Mesenchymal stem cell (in vitro differentiated cells and primary cell): ENCODE measurements around the gene CPNE1.

Experiments used
- DNase-seq: peaks from one replicate; pipeline ENCODE4 v3.0.0-alpha.2; 2013
- H2AFZ ChIP-seq: one replicate; pipeline ENCODE4 v1.6.1; 2013; ENCODE audit warnings: low read depth, mild to moderate bottlenecking, control low read depth, inconsistent platforms, low read length, moderate library complexity
- H2AK5ac ChIP-seq: 2 replicates; pipeline ENCODE4 v1.6.1; 2013; ENCODE audit warnings: low read length, moderate library complexity, mild to moderate bottlenecking, inconsistent platforms; ENCODE audit not compliant: severe bottlenecking
- H2BK120ac ChIP-seq: one replicate; pipeline ENCODE4 v1.6.1; 2013; ENCODE audit warnings: low read depth, mild to moderate bottlenecking, inconsistent platforms, low read length, moderate library complexity
- H2BK12ac ChIP-seq, 2 experiments: one replicate each; pipeline ENCODE4 v1.6.1; 2013; ENCODE audit warnings: inconsistent platforms in 2 of 2, low read length in 2 of 2, mild to moderate bottlenecking in 2 of 2, moderate library complexity in 2 of 2, control low read depth in 1 of 2
- H2BK15ac ChIP-seq: one replicate; pipeline ENCODE4 v1.6.1; 2013; ENCODE audit warnings: mild to moderate bottlenecking, low read depth, inconsistent platforms; ENCODE audit not compliant: poor library complexity, severe bottlenecking
- H2BK5ac ChIP-seq: 2 replicates; pipeline ENCODE4 v1.6.1; 2013; ENCODE audit warnings: low read depth, mild to moderate bottlenecking, low read length, control low read depth, inconsistent platforms; ENCODE audit not compliant: poor library complexity, severe bottlenecking
- H3K14ac ChIP-seq, 2 experiments: one replicate each; pipeline ENCODE4 v1.6.1; 2013; ENCODE audit warnings: inconsistent platforms in 2 of 2, low read length in 2 of 2, control low read depth in 1 of 2, mild to moderate bottlenecking in 1 of 2, moderate library complexity in 1 of 2
- H3K18ac ChIP-seq, 2 experiments: one replicate each; pipeline ENCODE4 v1.6.1; 2013; ENCODE audit warnings: inconsistent platforms in 2 of 2, low read length in 2 of 2, control low read depth in 1 of 2, low read depth in 1 of 2, mild to moderate bottlenecking in 1 of 2
- H3K23ac ChIP-seq, 2 experiments: one replicate each; pipeline ENCODE4 v1.6.1; 2013; ENCODE audit warnings: inconsistent platforms in 2 of 2, low read length in 2 of 2, mild to moderate bottlenecking in 2 of 2, moderate library complexity in 2 of 2, control low read depth in 1 of 2
- H3K27ac ChIP-seq: 2 replicates; pipeline ENCODE4 v1.5.1; 2013; ENCODE audit warnings: mild to moderate bottlenecking, moderate library complexity, low read length, control low read depth, inconsistent platforms; ENCODE audit not compliant: poor library complexity, severe bottlenecking
- H3K27me3 ChIP-seq, 2 experiments: 2 replicates each; pipeline versions ENCODE4 v1.6.1 to v1.7.0; 2013; ENCODE audit warnings: low read length in 2 of 2, mild to moderate bottlenecking in 2 of 2, moderate library complexity in 2 of 2, control low read depth in 1 of 2, inconsistent platforms in 1 of 2; ENCODE audit not compliant: control insufficient read depth in 1 of 2, insufficient read depth in 1 of 2
- H3K36me3 ChIP-seq, 2 experiments: 2 replicates each; pipeline versions ENCODE4 v1.6.1 to v1.7.0; 2013; ENCODE audit warnings: low read length in 2 of 2, control low read depth in 1 of 2, inconsistent platforms in 1 of 2, low read depth in 1 of 2, mild to moderate bottlenecking in 1 of 2; ENCODE audit not compliant: insufficient read depth in 2 of 2, control insufficient read depth in 1 of 2
- H3K4ac ChIP-seq, 2 experiments: one replicate each; pipeline ENCODE4 v1.6.1; 2013; ENCODE audit warnings: inconsistent platforms in 2 of 2, low read length in 2 of 2, mild to moderate bottlenecking in 2 of 2, moderate library complexity in 2 of 2, control low read depth in 1 of 2, low read depth in 1 of 2
- H3K4me1 ChIP-seq: 2 replicates; pipeline ENCODE4 v1.6.1; 2013; ENCODE audit warnings: low read depth, low read length, control low read depth; ENCODE audit not compliant: control insufficient read depth, insufficient read depth
- H3K4me2 ChIP-seq: 2 replicates; pipeline ENCODE4 v1.6.1; 2013; ENCODE audit warnings: low read length, mild to moderate bottlenecking, inconsistent platforms; ENCODE audit not compliant: poor library complexity, severe bottlenecking
- H3K4me3 ChIP-seq, 2 experiments: 2 replicates each; pipeline versions ENCODE4 v1.5.1 to v1.7.0; 2013; ENCODE audit warnings: low read length in 2 of 2, mild to moderate bottlenecking in 2 of 2, control low read depth in 1 of 2, low read depth in 1 of 2; ENCODE audit not compliant: insufficient read depth in 1 of 2
- H3K79me1 ChIP-seq: replicated peaks from 2 replicates; pipeline ENCODE4 v1.6.1; 2013; ENCODE audit warnings: mild to moderate bottlenecking, control low read depth, low read length, inconsistent platforms; ENCODE audit not compliant: poor library complexity, severe bottlenecking
- H3K9ac ChIP-seq: 2 replicates; pipeline ENCODE4 v1.7.0; 2013; ENCODE audit warnings: mild to moderate bottlenecking, low read length, moderate library complexity
- H3K9me3 ChIP-seq: 2 replicates; pipeline ENCODE4 v1.7.0; 2013; ENCODE audit warnings: mild to moderate bottlenecking, low read length; ENCODE audit not compliant: control insufficient read depth
- H4K8ac ChIP-seq: one replicate; pipeline ENCODE4 v1.6.1; 2013; ENCODE audit warnings: inconsistent platforms, mild to moderate bottlenecking, low read length, moderate library complexity
- H4K91ac ChIP-seq: one replicate; pipeline ENCODE4 v1.6.1; 2013; ENCODE audit warnings: mild to moderate bottlenecking, low read length, inconsistent platforms
- WGBS: methylation state at CpG from one replicate; pipeline ENCODE4 v1.1.7; 2013; ENCODE audit warnings: mixed read lengths; 5-methylcytosine and 5-hydroxymethylcytosine counted together

The CPNE1 gene

DNA sequence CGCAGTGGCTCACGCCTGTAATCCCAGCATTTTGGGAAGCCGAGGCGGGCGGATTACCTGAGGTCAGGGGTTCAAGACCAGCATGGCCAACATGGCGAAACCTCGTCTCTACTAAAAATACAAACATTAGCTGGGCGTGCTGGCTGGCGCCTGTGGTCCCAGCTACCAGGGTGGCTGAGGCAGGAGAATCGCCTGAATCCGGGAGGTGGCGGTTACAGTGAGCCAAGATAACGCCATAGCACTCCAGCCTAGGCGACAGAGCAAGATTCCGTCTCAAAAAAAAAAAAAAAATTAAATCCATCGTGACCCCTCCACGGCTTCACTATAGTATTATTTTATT is 1.2 kb upstream of the CPNE1 start:
- no peak overlapping the region for H3K4me2 ChIP-seq
- no peak overlapping the region for H2AFZ ChIP-seq
- no peak overlapping the region for H4K8ac ChIP-seq
- H3K4me3 ChIP-seq, result no peak overlapping the region
- H2BK15ac ChIP-seq, result no peak overlapping the region
- H3K27ac ChIP-seq, result no peak overlapping the region
- peaks cover 2% of the 10 kb centered on the region for H3K79me1 ChIP-seq
- H2AK5ac ChIP-seq, result no peak overlapping the region
- no peak overlapping the region for H3K9ac ChIP-seq
- no peak overlapping the region for H2BK120ac ChIP-seq
- no peak overlapping the region for H2BK5ac ChIP-seq
- H3K23ac ChIP-seq, result no peak overlapping the region
- H3K27me3 ChIP-seq, result no peaks in the 10 kb centered on the region
- H3K4me1 ChIP-seq, result no peaks in the 10 kb centered on the region
- H3K36me3 ChIP-seq, result peaks cover 16 to 29% of the 10 kb centered on the region in 2 experiments
- H3K14ac ChIP-seq, result no peak overlapping the region
- 97% methylated on average over 13 of the region's 17 CpGs for WGBS
- H3K9me3 ChIP-seq, result no peaks in the 10 kb centered on the region
- DNase-seq, result no peak
- H3K4ac ChIP-seq, result no peak overlapping the region
- no peak overlapping the region for H3K18ac ChIP-seq
- H2BK12ac ChIP-seq, result no peak overlapping the region
- H4K91ac ChIP-seq, result no peak overlapping the region

DNA sequence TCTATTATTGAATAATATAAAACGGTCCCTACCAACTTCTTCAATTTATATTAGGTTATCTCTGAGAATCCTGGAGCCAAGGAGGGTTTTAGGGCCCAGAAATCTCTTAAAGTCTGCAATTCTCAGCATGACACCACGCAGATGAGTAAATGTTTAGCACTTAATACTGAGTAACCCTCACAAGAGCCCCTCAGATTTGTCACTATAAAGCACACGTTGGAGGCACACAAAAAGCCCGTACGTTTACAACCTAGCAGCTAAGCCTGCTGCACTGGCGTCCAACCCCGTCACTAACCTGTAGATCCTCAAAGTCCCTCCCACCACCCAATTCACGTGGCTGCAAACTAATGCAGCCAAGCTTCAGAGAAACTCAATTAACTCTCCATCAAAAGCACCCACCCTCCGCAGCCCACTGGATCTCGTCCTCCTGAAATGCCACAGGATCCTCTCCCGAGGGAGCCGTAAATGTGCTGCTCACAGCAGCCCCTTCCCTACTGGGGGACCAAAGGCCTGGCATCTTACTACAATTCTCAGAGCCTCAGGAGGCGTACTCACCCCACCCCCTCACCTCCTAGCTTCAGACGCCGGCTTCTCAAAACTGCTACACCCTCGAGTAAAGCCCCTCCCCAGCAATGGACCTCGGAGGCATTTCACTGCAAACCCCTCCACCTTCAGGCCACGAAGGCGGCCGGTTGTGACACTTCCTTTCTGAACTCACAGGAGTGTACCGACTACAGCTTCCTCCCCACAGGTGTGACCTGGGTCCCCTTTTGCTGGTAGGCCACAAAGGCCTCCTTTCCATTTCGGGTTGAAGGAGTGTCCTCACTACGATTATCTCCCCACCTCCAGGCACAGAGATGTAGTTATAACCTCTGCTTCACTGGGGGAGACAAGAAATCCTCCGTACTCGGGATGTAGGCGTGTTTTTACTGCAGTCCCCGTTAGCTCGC is 909 bp downstream of the CPNE1 start:
- Histone ChIP-seq H4K91ac (peak overlapping the region; percentile 40), H3K9ac (peak overlapping the region; percentile 98), H3K18ac (peak overlapping the region; percentile 29 to 100), H2BK15ac (no peak overlapping the region), H2AFZ (peak overlapping the region; percentile 66), H2BK120ac (peak overlapping the region; percentile 21), H3K27ac (peak overlapping the region; percentile 41), H3K4me1 (peaks cover 3% of the 10 kb centered on the region), H3K9me3 (no peaks in the 10 kb centered on the region), H3K4me3 (peak overlapping the region; percentile 83 to 95), H3K79me1 (no peaks in the 10 kb centered on the region), H3K4ac (peak overlapping the region; percentile 18 to 96), H4K8ac (peak overlapping the region; percentile 74), H2BK5ac (peak overlapping the region; percentile 36), H2AK5ac (peak overlapping the region; percentile 16), H3K27me3 (no peaks in the 10 kb centered on the region), H2BK12ac (peak overlapping the region in 1 of 2 experiments; percentile 76), H3K36me3 (peaks cover 7 to 8% of the 10 kb centered on the region in 2 experiments), H3K23ac (peak overlapping the region; percentile 3 to 97), H3K14ac (peak overlapping the region; percentile 51 to 97), H3K4me2 (peak overlapping the region; percentile 97)
- WGBS, result under 1% methylated on average over 28 of the region's 28 CpGs
- DNase-seq, result peak; percentile 55

DNA sequence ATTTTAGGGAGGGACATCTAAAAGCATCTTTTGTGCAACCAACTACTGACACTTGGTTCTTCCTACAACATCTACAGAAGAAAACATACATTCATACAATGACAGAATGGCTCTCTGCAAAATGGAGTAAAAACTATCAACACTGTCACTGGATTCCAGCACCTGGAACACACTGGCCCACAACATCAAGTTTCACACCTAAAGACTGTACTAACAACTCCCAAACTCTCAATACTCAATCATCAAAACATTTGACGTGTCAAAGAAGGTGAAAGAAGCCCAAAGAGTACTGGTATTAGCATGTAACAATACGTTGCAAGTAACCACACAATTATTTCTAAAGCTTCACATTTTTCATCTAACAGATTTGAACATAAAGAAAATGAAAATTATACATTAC is 2.1 kb downstream of the CPNE1 start:
- H3K23ac ChIP-seq, result no peak overlapping the region

DNA sequence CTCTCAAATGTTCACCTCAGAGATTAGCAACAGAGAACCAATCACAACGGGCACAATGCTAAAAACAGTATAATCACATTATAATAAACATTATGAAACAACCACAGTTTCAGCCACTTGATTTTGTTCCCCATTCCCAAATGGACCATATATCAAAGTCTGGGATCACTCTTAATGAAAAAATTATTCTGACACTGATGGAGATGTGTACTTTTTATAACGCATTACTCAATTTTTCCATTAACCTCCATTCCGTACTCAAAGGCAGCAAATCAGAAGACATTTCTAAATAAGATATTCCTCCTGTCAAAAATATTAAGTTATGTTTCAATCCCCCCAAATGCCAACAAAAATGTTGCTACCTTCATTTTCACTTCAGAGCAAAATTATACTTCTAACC is 2.8 kb downstream of the CPNE1 start:
- H3K4me2 ChIP-seq, result no peak overlapping the region
- H3K27ac ChIP-seq, result no peak overlapping the region
- no peak overlapping the region for H3K18ac ChIP-seq
- peak overlapping the region; percentile 98 for H3K9ac ChIP-seq
- no peak overlapping the region for H4K91ac ChIP-seq
- no peak overlapping the region for H2BK15ac ChIP-seq
- H3K14ac ChIP-seq, result no peak overlapping the region
- H3K4me1 ChIP-seq, result peaks cover 5% of the 10 kb centered on the region
- no peak overlapping the region for H2AFZ ChIP-seq
- DNase-seq, result no peak
- H3K23ac ChIP-seq, result no peak overlapping the region
- H2AK5ac ChIP-seq, result no peak overlapping the region
- H3K36me3 ChIP-seq, result peaks cover 0 to 4% of the 10 kb centered on the region in 2 experiments
- H2BK12ac ChIP-seq, result no peak overlapping the region
- H4K8ac ChIP-seq, result no peak overlapping the region
- H3K27me3 ChIP-seq, result no peaks in the 10 kb centered on the region
- H3K79me1 ChIP-seq, result no peaks in the 10 kb centered on the region
- H2BK5ac ChIP-seq, result no peak overlapping the region
- peak overlapping the region in 1 of 2 experiments; percentile 95 for H3K4me3 ChIP-seq
- H3K4ac ChIP-seq, result no peak overlapping the region
- WGBS, result 74% methylated on average over 3 of the region's 3 CpGs
- no peak overlapping the region for H2BK120ac ChIP-seq
- H3K9me3 ChIP-seq, result no peaks in the 10 kb centered on the region

More for the DNA sequence above, 2.1 kb downstream of the CPNE1 start:
- no peak overlapping the region for H2AFZ ChIP-seq
- H3K14ac ChIP-seq, result no peak overlapping the region
- H3K4ac ChIP-seq, result no peak overlapping the region
- no peak overlapping the region for H2BK12ac ChIP-seq
- H3K27me3 ChIP-seq, result no peaks in the 10 kb centered on the region
- peaks cover 5% of the 10 kb centered on the region for H3K4me1 ChIP-seq
- H2BK5ac ChIP-seq, result no peak overlapping the region
- H3K36me3 ChIP-seq, result peaks cover 0 to 4% of the 10 kb centered on the region in 2 experiments
- no peak for DNase-seq
- no peak overlapping the region for H2AK5ac ChIP-seq
- H4K91ac ChIP-seq, result no peak overlapping the region
- no peak overlapping the region for H3K27ac ChIP-seq
- 11% methylated on average over 2 of the region's 2 CpGs for whole genome bisulfite sequencing
- peak overlapping the region; percentile 98 for H3K9ac ChIP-seq
- no peak overlapping the region for H3K18ac ChIP-seq
- peak overlapping the region; percentile 48 for H3K4me2 ChIP-seq
- H2BK15ac ChIP-seq, result no peak overlapping the region
- no peaks in the 10 kb centered on the region for H3K79me1 ChIP-seq
- peak overlapping the region in 1 of 2 experiments; percentile 95 for H3K4me3 ChIP-seq
- H3K9me3 ChIP-seq, result no peaks in the 10 kb centered on the region
- no peak overlapping the region for H4K8ac ChIP-seq
- no peak overlapping the region for H2BK120ac ChIP-seq
